HG03103 (cell line): ENCODE data around the gene ZBTB32.

ENCODE experiments used
- ATAC-seq: cut with Tn5 transposase; IDR thresholded peaks from one replicate; pipeline ENCODE4 v1.9.1; 2021; ENCODE audit warnings: low read depth; ENCODE audit not compliant: unreplicated experiment

Gene ZBTB32

GRCh38 chr19:35693835-35694599, 10.3 kb upstream of the ZBTB32 start:
- ATAC-seq, result peak; percentile 78

GRCh38 chr19:35695895-35696422, 8.4 kb upstream of the ZBTB32 start:
- ATAC-seq, result no peak

- ATAC-seq, result no peak
Measured at GRCh38 chr19:35696835-35697234, 7.5 kb upstream of the ZBTB32 start.

- ATAC-seq, result peak; percentile 92
Measured at GRCh38 chr19:35702223-35703012, 1.9 kb upstream of the ZBTB32 start.

- ATAC-seq, result no peak
Measured at GRCh38 chr19:35703343-35703742, 1.0 kb upstream of the ZBTB32 start.

- no peak for ATAC-seq
Measured at GRCh38 chr19:35708391-35708790, 4.0 kb downstream of the ZBTB32 start.

- no peak for ATAC-seq
Measured at GRCh38 chr19:35710784-35711723, 6.7 kb downstream of the ZBTB32 start.

GRCh38 chr19:35712567-35713505, 8.5 kb downstream of the ZBTB32 start:
- ATAC-seq, result no peak

GRCh38 chr19:35713506-35713850, 9.1 kb downstream of the ZBTB32 start:
- no peak for ATAC-seq

- no peak for ATAC-seq
Measured at GRCh38 chr19:35713904-35714495, 9.6 kb downstream of the ZBTB32 start.

- ATAC-seq, result no peak
Measured at GRCh38 chr19:35714601-35715354, 10.4 kb downstream of the ZBTB32 start.

GRCh38 chr19:35715355-35715809, 11.0 kb downstream of the ZBTB32 start:
- ATAC-seq, result no peak

- no peak for ATAC-seq
Measured at GRCh38 chr19:35715981-35716800, 11.8 kb downstream of the ZBTB32 start.

- ATAC-seq, result peak; percentile 51
Measured at GRCh38 chr19:35716801-35717664, 12.7 kb downstream of the ZBTB32 start.

GRCh38 chr19:35717665-35718344, 13.4 kb downstream of the ZBTB32 start, which contains the start of gene KMT2B:
KMT2B (plus strand) TSS chr19:35718003; CDS start chr19:35718019, 16 bp downstream.
- no peak for ATAC-seq
